CD4-positive, alpha-beta T cell treated with Interferon gamma for 1 hour (primary cell): ENCODE measurements around the gene USP46.

Experiments used
- DNase-seq: peaks from one replicate; pipeline ENCODE4 v3.0.0-alpha.2; 2020

The USP46 gene

GRCh38 chr4:52651996-52652672 lies 7.0 kb downstream of the USP46 start:
- DNase-seq, result no peak

- no peak for DNase-seq
Observed at GRCh38 chr4:52648836-52649235, 10.3 kb downstream of the USP46 start.

- no peak for DNase-seq
Observed at GRCh38 chr4:52646741-52647140, 12.4 kb downstream of the USP46 start.

- no peak for DNase-seq
Observed at GRCh38 chr4:52646096-52646495, 13.0 kb downstream of the USP46 start.

GRCh38 chr4:52645300-52645699 lies 13.8 kb downstream of the USP46 start:
- DNase-seq, result no peak

- no peak for DNase-seq
Observed at GRCh38 chr4:52643785-52644244, 15.3 kb downstream of the USP46 start.

- no peak for DNase-seq
Observed at GRCh38 chr4:52643190-52643589, 15.9 kb downstream of the USP46 start.

GRCh38 chr4:52641854-52642563 lies 17.1 kb downstream of the USP46 start:
- no peak for DNase-seq

- DNase-seq, result no peak
Observed at GRCh38 chr4:52640808-52641565, 18.1 kb downstream of the USP46 start.

GRCh38 chr4:52638717-52639116 lies 20.4 kb downstream of the USP46 start:
- DNase-seq, result no peak

- DNase-seq, result no peak
Observed at GRCh38 chr4:52637116-52637515, 22.0 kb downstream of the USP46 start.

GRCh38 chr4:52635560-52635959 lies 23.5 kb downstream of the USP46 start:
- DNase-seq, result no peak

GRCh38 chr4:52635130-52635529 lies 24.0 kb downstream of the USP46 start:
- no peak for DNase-seq

GRCh38 chr4:52633846-52634245 lies 25.3 kb downstream of the USP46 start:
- DNase-seq, result no peak

- no peak for DNase-seq
Observed at GRCh38 chr4:52628974-52629373, 30.1 kb downstream of the USP46 start.

- DNase-seq, result no peak
Observed at GRCh38 chr4:52628543-52628942, 30.6 kb downstream of the USP46 start.

- DNase-seq, result no peak
Observed at GRCh38 chr4:52627876-52628275, 31.2 kb downstream of the USP46 start.

GRCh38 chr4:52625216-52625615 lies 33.9 kb downstream of the USP46 start:
- DNase-seq, result no peak

- DNase-seq, result no peak
Observed at GRCh38 chr4:52622564-52622963, 36.5 kb downstream of the USP46 start.

- no peak for DNase-seq
Observed at GRCh38 chr4:52621567-52621966, 37.5 kb downstream of the USP46 start.

- no peak for DNase-seq
Observed at GRCh38 chr4:52619591-52619931, 39.5 kb downstream of the USP46 start.

- no peak for DNase-seq
Observed at GRCh38 chr4:52618795-52619590, 40.1 kb downstream of the USP46 start.
